NCI-H1436 treated with DMSO at 0.1 percent for 48 hours (cell line): ENCODE measurements around the gene GRIK4.

Experiments
- DNase-seq: peaks from one replicate; lab custom pipeline; 2025; lab: John Stamatoyannopoulos, UW

GRIK4 gene

GRCh38 chr11:120814531-120815318 lies 303.2 kb downstream of the GRIK4 start:
- no peak for DNase-seq

DNA sequence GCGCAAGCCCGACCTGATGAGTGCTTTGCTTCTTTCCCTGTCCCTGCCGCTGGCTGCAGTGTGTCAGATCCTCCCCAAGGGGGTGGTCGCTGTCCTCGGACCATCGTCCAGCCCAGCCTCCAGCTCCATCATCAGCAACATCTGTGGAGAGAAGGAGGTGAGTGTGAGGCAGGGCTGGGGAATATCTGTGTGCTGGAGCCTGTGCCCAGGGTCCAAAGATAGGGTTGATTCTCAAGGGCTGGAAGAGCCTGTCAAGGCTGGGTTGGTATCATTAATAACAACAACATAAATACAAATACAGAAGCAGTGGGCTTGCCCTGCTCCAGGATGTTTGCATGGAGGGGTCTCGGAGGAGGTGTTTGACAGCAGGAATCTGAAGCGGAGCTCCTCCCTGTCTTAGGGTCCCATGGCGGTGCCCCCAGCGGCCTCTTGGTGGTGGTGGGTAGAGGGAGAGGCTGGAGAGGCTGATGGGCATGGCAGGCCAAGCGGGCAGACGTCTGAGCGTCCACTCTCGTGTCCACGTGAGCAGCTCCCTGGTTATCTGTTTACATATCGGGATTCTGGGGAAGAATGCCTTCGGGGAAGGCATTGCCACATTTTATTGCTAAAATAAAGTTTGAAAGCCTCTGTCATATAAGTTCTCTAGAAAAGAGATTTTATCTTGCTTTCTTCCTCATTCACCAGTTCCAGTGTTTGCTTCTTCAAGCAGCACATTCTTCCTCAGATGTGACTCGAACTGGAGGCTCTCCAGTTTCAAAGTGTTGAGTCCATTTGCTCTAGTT lies 304.0 kb downstream of the GRIK4 start:
- no peak for DNase-seq

DNA sequence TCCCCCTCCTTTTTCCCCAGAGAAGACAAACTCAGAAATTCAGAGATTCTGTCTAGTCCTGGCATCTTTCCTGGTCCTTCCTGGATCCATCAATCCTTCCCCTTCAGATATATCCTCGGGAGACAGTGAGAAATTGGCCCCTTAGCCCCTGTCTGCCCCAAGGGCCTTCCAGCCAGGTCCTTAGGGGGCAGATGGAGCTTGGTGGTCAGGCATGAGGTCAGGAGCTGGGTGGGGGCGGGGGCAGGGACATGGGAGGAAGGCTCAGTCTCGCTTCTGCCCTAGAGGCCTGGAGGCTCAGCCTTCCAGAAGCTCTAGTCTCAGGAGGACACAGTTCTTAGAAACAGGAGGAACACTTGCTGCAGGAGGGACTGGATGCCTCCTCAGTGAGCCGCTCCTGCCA lies 304.6 kb downstream of the GRIK4 start:
- DNase-seq: no peak

- DNase-seq: no peak
Observed at GRCh38 chr11:120816711-120817110, 305.2 kb downstream of the GRIK4 start.

- DNase-seq: no peak
Observed at GRCh38 chr11:120817158-120817557, 305.6 kb downstream of the GRIK4 start.

DNA sequence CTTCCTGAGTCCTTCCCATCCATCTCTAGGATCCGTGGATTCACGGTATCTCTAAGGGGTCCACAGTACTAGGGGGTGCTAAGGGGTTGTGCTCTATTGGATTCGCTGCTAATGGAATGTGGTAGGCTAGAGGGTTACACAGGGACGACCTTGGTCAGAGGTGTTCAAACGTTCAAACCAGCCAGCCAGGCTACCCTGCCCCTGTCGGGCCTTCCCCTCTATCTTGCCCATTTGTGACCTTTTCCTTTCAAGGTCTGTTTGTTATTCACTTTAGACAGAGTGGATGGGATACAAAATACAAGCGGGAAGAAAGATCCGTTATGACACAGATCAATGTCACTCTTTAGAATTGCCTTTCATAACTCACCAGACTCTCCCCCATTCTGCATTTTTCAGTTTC lies 306.5 kb downstream of the GRIK4 start:
- DNase-seq: no peak

- DNase-seq: no peak
Observed at GRCh38 chr11:120819003-120819402, 307.5 kb downstream of the GRIK4 start.

GRCh38 chr11:120819437-120820365 lies 308.2 kb downstream of the GRIK4 start:
- DNase-seq: no peak

- DNase-seq: no peak
Observed at GRCh38 chr11:120823159-120823558, 311.6 kb downstream of the GRIK4 start.

GRCh38 chr11:120824242-120824641 lies 312.7 kb downstream of the GRIK4 start:
- DNase-seq: no peak

DNA sequence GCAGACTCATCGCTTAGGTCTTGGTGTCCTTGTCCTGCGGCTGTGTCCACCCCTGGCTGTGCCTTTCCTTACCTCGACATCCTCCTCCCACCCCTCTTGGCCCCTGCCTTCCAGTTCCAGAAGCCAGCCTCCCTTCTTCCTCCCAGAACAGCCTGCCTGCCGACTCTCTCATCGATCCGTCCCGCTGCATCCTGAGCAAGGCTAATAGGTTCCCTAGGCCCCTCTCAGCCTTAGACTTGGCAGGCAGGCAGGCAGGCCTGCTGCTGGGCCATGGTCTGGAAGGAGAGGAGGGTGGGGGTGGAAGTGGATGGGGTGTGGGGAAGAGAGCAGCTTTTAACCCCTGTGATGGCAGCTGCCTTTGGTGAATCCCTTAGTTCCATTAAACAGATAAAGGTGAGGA lies 315.6 kb downstream of the GRIK4 start:
- no peak for DNase-seq

- no peak for DNase-seq
Observed at GRCh38 chr11:120827820-120828219, 316.3 kb downstream of the GRIK4 start.

- no peak for DNase-seq
Observed at GRCh38 chr11:120828847-120829246, 317.3 kb downstream of the GRIK4 start.

- DNase-seq: no peak
Observed at GRCh38 chr11:120830085-120830620, 318.6 kb downstream of the GRIK4 start.

GRCh38 chr11:120832481-120833238 lies 321.1 kb downstream of the GRIK4 start:
- no peak for DNase-seq

DNA sequence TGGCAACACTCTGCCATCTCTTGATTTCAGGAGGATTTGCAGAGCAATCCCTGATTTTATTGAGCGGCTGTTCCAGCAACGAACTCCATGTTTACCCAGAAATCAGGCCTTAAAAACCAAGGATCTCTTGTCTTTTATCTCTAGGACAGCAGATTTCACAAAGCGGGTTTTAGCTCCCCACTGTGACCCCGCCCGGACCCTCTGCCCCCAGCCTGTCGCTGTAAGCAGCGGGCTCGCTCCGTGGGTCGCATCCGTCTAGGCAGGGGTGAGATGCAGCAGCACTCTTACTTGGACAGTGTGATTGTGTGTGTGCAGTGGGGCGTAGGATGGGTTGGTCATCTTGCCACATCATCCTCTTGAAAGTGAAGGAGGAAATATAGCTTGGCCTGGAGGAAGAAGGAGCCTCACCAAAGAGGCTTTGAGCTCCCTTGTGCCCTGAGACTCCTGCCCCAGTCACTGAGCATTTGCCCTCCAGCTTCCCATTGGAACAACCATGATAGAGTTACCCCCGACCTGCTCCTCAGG lies 323.2 kb downstream of the GRIK4 start:
- DNase-seq: no peak

- no peak for DNase-seq
Observed at GRCh38 chr11:120835601-120836228, 324.2 kb downstream of the GRIK4 start.

GRCh38 chr11:120837696-120838095 lies 326.1 kb downstream of the GRIK4 start:
- no peak for DNase-seq

DNA sequence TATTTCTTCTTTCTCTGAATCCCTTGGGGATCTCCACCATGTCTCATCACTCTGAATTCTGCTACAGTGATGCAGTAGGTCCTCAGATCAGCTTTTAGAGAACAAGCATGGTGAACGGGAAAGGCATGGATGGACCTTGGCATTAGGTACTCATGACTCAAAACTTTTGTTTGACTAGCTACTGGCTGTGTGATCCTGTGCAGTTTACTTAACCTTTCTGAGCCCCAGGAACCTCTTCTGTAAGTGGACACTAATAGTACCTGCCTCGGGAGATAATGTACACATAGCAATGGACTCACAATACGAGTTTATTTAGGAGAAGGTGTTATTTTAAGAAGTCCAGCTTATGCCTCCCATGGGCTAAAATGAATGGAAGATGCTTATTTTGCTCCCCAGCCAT lies 327.7 kb downstream of the GRIK4 start:
- DNase-seq: no peak

- no peak for DNase-seq
Observed at GRCh38 chr11:120839846-120840402, 328.4 kb downstream of the GRIK4 start.
